HG03139 (cell line): ENCODE results near the gene CPA4.
"Not testable (repeated sequence)": the region's sequence is repeated elsewhere in the genome, so short reads cannot be mapped to it uniquely, and the experiment has no call there.

Experiments
- ATAC-seq: cut with Tn5 transposase; IDR thresholded peaks from one replicate; pipeline ENCODE4 v1.9.1; 2021; ENCODE audit not compliant: unreplicated experiment

The CPA4 gene

GRCh38 chr7:130301501-130302020, 8.6 kb downstream of the CPA4 start:
- ATAC-seq, result no peak

DNA sequence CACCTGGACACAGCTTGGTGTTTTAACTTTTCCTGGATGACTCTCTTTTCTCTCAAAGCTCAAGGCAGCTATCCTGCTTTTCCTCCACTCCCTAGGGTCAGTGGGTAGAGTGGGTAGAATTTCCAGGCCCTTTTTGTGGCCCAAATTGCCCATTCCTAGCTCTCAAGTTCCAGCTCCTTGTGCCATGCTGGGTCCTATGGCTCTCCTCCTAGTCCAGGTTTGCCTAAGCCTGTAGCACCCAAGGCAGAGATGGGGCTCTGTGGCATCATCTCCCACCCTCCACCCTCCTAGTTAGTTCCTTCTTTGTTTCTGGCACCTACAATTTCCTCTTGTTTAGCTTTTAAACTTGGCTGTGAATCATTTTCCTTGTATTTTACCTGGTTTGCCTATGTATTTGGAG, 9.7 kb downstream of the CPA4 start:
- ATAC-seq, result no peak

DNA sequence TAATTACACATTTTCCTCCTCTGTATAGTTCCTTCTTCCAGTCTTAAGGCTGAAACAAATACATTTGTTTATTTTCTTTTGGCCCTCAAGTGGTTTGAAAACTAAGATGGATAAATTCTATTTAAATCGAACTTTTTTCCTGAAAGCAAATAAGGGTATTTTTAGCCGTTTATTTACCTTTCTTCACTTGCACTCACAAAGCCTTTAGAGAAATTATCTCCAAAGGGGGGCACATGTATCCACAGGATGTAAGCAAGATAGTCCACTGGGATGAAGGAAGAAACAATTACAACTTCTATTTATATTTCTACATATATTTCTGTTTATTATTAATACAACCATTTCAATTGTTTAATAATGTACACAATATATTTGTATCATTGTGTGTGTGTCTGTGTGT, 10.2 kb downstream of the CPA4 start:
- ATAC-seq, result no peak

- ATAC-seq, result no peak
These were observed 10.6 kb downstream of the CPA4 start for GRCh38 chr7:130303551-130303950.

DNA sequence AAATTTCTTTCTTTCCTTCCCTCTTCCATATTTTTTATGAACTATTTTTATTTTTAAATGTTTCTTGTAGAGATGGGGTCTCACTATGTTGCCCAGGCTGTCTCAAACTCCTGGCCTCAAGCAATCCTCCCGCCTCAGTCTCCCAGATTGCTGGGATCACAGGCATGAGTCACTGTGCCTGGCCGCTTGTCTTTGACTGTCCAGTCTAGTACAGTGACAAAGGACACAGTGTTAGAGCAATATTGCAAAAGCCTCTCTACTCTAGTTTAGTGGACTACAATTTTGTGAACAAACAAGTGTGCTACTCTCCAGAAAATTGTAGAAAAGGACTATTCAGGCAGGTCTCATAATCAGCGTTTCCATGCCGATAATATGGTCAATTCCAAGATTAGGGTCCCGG, 11.0 kb downstream of the CPA4 start:
- ATAC-seq, result no peak

GRCh38 chr7:130304878-130305277, 11.9 kb downstream of the CPA4 start:
- no peak for ATAC-seq

- no peak for ATAC-seq
These were observed 12.6 kb downstream of the CPA4 start for GRCh38 chr7:130305433-130306042.

- ATAC-seq, result no peak
These were observed 17.0 kb downstream of the CPA4 start for GRCh38 chr7:130309986-130310385.

- no peak for ATAC-seq
These were observed 21.3 kb downstream of the CPA4 start for GRCh38 chr7:130314305-130314704.

DNA sequence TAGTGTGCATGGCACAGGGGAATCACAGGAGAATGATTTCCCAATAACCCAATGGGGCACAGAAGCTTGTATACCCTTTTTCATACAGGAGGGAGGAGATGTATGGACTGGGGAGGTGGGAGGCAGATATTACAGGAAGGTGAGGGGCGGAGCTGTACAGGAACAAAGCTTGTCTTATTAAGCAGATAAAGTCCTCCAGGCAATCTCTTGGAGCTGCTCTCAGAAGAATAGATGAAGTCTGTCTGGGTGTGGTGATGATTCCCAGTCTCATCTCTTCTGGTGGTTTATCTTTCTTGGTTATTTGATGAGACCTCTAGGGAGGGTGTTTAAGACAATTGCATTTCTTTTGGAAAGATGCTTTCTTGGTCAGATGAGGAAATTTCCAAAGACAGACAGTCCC, 26.6 kb downstream of the CPA4 start:
- ATAC-seq, result no peak

DNA sequence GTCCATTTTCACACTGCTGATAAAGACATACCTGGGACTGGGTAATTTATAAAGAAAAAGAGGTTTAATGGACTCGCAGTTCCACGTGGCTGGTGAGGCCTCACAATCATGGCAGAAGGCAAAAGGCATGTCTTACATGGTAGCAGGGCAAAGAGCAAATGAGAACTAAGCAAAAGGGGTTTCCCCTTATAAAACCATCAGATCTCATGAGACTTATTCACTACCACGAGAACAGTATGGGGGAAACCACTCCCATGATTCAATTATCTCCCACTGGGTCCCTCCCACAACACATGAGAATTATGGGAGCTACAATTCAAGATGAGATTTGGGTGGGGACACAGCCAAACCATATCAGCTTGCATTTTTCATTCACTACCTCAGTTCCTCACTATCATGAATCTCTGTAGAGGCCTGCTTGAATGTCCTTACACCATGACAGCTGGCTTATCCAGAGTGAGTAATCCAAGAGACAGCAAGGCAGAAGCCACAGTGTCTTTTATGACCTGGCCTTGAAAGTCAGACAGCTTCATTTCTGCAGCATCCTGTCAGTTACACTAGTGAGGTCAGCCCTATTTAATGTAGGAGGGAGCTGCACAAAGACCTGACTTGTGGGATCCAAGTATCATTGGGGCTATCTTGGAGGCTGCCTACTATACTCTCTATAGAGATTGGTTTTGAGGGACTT, 28.7 kb downstream of the CPA4 start:
- not testable (repeated sequence) for ATAC-seq

DNA sequence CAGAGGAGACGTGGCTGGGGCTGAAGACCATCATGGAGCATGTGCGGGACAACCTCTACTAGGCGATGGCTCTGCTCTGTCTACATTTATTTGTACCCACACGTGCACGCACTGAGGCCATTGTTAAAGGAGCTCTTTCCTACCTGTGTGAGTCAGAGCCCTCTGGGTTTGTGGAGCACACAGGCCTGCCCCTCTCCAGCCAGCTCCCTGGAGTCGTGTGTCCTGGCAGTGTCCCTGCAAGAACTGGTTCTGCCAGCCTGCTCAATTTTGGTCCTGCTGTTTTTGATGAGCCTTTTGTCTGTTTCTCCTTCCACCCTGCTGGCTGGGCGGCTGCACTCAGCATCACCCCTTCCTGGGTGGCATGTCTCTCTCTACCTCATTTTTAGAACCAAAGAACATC, 29.7 kb downstream of the CPA4 start:
- no peak for ATAC-seq

- ATAC-seq, result no peak
These were observed 31.5 kb downstream of the CPA4 start for GRCh38 chr7:130324306-130324943.

GRCh38 chr7:130329681-130330080, 36.7 kb downstream of the CPA4 start:
- no peak for ATAC-seq

DNA sequence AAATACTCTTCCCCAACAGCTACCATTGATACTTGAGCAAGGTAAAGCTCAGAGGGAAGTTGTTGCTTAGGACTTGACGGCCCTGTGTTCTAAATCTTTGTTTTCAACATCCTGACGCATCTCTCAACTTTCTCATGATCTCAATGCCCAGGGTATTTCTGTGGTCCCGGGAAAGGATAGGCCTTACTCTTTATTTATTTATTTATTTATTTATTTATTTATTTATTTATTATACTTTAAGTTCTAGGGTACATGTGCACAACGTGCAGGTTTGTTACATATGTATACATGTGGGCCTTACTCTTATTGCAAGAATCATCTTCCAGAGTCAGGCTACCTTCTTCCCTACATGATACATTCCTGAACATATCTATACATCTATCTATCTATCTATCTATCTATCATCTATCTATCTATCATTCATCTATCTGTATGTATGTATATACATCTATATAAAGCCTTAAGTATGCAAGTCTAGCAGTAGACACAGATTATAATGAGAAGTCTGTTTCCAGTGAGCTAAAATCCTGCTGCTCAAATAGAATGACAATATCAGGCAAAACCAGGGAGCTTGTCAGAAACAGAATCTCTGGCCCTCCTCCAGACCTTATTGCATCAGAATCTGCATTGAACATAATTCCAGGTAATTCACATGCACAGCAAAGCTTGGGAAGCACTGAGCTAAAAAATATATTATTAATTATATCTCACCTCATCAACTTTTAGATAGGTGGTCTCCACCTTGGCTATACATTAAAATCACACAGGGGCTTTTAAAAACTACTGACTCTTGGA, 39.5 kb downstream of the CPA4 start:
- no peak for ATAC-seq

GRCh38 chr7:130333832-130334231, 40.9 kb downstream of the CPA4 start:
- no peak for ATAC-seq

DNA sequence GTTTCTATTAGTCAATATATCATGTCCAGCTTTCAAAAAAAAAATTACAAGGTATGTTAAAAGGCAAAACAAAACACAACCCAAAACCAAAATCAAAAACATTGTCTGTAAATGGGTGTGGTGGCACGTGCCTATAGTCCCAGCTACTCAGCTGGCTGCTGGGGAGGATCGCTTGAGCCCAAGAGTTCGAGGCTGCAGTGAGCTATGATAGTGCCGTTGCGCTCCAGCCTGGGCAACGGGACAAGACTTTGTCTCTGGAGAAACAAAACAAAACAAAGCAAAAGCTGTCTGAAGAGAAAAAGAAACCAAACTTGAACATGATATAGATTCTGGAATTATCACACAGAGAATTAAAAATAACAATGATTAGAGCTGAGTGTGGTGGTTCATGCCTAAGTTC, 41.3 kb downstream of the CPA4 start:
- ATAC-seq, result no peak

DNA sequence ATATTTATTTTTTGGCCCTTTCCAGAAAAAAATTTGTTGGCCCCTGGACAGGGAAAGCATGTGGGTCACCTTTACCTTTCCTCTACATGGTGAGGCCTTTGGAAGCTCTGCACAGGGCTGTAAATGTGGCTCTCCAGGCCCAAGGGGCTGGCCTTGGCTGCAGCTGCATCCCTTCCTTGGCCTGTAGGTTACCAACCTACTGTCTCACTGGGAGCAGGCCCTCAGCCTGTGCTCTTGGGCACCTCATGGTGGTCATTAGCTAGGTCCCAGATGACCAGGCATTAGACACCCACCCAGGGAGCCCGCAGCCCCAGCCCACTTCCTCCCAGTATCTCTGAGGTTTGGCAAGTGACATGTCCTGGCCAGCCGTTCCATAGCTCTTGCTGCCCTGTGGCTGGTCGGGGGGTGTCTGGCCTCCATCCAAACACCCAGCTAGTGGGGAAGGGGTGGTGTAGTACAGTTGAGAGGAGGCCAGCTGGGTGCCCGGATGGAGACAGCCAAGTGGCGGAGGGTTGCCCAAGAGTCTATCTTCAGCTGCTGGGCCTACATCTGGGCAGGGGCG, 44.5 kb downstream of the CPA4 start:
- no peak for ATAC-seq

- ATAC-seq, result no peak
These were observed 45.3 kb downstream of the CPA4 start for GRCh38 chr7:130338233-130338632.

DNA sequence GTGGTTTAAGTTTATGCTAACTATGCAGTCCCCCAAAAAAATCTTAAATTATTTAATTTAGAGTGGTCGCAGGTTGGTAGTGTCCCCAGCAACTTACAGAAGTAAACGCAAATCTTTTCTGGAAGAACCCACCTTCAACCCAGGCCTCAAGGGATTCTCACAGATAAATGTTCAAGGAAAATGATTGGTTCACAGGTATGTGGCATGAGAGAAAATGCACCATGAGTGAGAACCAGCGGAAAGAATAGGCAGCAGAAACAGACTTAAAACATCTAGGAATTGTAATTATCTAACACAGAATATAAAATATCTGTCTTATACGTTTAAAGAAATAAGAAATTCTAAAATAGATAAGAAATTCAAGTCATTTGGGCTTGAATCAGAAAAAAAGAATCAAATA, 48.9 kb downstream of the CPA4 start:
- no peak for ATAC-seq

DNA sequence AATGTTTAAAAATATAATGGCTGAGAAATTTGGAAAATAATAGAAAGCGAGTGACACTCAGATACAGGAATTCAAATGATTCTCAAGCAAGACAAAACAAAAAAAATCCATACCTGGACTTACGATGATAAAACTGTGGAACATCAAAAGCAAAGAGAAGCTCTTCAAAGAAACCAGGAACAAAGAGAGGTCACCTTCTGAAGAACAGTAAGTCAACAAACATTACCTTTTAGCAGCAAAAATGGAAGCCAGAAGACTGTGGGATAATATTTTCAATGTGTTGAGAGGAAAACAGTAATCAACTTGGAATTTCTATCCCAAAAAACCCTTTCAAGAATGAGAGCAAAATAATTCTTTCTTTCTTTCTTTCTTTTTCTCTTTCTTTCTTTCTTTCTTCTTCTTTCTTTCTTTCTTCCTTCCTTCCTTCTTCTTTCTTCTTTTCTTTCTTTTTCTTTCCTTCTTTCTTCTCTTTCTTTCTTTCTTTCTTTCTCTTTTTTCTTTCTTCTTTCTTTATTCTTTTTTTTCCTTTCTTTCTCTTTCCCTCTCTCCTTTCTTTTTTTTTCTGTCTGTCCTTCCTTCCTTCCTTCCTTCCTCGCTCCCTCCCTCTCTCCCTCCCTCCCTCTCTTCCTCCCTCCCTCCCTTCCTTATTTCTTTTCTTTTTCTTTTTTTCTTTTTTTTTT, 49.9 kb downstream of the CPA4 start:
- ATAC-seq, result no peak
